Measurements from ENCODE around the gene OR6N2. TPM values are rescaled to one million over a fixed set of nuclear protein-coding genes. Genes with fewer than 3 reads are reported as not detected.

OR6N2 gene
- total and polyA plus RNA-seq, 9 of the 15 experiments (the other 6 are each of a cell fraction or from before 2014, with no cell fraction given) = not detected

DNA sequence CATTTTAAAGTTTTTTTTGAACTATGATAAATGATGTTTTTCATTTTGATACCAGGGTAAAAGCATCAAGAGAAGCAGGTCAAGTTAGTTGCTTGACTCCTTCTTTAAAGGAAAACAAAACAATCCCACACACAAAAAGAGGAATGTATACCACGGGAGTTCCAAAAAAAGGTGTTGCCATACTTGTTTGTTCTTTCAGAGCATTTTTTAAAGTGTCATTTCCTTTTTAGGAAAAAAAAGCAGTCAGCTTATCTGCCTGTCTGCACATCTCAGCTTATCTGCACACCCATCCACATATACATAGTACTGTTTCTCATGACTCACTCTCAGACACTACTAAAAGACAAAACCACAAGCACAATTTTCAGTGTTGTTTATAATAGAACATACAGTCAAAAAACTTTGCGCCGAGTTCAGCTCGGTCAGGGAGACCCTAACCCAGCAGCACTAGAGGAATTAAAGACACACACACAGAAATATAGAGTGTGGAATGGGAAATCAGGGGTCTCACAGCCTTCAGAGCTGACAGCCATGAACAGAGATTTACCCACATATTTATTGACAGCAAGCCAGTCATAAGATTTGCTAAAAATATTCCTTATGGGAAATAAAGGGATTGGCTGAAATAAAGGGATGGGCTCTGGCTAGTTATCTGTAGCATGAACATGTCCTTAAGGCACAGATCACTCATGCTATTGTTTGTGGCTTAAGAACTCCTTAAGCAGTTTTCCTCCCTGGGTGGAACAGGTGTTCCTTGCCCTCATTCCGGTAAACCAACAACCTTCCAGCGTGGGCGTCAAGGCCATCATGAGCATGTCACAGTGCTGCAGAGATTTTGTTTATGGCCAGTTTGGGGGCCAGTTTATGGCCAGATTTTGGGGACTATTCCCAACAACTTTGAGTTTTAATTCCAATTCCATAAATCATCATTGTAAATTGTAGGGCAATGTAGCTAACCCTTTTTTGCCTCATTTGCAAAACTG is 38.7 kb upstream of the OR6N2 start (continued):
- TF ChIP-seq, protein P1, sequence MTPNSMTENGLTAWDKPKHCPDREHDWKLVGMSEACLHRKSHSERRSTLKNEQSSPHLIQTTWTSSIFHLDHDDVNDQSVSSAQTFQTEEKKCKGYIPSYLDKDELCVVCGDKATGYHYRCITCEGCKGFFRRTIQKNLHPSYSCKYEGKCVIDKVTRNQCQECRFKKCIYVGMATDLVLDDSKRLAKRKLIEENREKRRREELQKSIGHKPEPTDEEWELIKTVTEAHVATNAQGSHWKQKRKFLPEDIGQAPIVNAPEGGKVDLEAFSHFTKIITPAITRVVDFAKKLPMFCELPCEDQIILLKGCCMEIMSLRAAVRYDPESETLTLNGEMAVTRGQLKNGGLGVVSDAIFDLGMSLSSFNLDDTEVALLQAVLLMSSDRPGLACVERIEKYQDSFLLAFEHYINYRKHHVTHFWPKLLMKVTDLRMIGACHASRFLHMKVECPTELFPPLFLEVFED (CRISPR knock-in tag; conservative IDR thresholded peaks at IDR 0.05) = peak; percentile 37; the same call in 1 of the 2 replicates
- TF ChIP-seq ZNF311 (CRISPR knock-in tag; IDR thresholded peaks at IDR 0.05) = peak; percentile 52; the same call in 1 of the 2 replicates
- TF ChIP-seq MCM7 (IDR thresholded peaks at IDR 0.05) = no peak
- TF ChIP-seq, protein P2, sequence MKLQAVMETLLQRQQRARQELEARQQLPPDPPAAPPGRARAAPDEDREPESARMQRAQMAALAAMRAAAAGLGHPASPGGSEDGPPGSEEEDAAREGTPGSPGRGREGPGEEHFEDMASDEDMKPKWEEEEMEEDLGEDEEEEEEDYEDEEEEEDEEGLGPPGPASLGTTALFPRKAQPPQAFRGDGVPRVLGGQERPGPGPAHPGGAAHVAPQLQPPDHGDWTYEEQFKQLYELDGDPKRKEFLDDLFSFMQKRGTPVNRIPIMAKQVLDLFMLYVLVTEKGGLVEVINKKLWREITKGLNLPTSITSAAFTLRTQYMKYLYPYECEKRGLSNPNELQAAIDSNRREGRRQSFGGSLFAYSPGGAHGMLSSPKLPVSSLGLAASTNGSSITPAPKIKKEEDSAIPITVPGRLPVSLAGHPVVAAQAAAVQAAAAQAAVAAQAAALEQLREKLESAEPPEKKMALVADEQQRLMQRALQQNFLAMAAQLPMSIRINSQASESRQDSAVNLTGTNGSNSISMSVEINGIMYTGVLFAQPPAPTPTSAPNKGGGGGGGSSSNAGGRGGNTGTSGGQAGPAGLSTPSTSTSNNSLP (IDR thresholded peaks at IDR 0.05; ENCODE audit: borderline replicate concordance, low read depth, low read length) = 0 out of 2 replicates have a peak, but pooled peaks have one; percentile 29
- no peak for TF ChIP-seq MXI1 (IDR thresholded peaks at IDR 0.05; ENCODE audit: low read depth, low read length)
- no peak for TF ChIP-seq RBM17 (IDR thresholded peaks at IDR 0.05; ENCODE audit: borderline replicate concordance, low read depth, low read length)
- TF ChIP-seq, protein P3, sequence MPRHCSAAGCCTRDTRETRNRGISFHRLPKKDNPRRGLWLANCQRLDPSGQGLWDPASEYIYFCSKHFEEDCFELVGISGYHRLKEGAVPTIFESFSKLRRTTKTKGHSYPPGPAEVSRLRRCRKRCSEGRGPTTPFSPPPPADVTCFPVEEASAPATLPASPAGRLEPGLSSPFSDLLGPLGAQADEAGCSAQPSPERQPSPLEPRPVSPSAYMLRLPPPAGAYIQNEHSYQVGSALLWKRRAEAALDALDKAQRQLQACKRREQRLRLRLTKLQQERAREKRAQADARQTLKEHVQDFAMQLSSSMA (CRISPR knock-in tag; IDR thresholded peaks at IDR 0.05) = no peak
- TF ChIP-seq MAZ (CRISPR knock-in tag; conservative IDR thresholded peaks at IDR 0.05 in 1 of 2, IDR thresholded peaks at IDR 0.05 in 1 of 2) = 0 out of 4 replicates have a peak, but pooled peaks have one; percentile 23 to 36
- TF ChIP-seq FOXK2 (conservative IDR thresholded peaks at IDR 0.05 in 1 of 2, IDR thresholded peaks at IDR 0.05 in 1 of 2; ENCODE audit: low read depth in 2 of 2) = peak; percentile 89 to 91
- TF ChIP-seq KLF1 (tag; IDR thresholded peaks at IDR 0.05) = no peak
- TF ChIP-seq, protein P4, sequence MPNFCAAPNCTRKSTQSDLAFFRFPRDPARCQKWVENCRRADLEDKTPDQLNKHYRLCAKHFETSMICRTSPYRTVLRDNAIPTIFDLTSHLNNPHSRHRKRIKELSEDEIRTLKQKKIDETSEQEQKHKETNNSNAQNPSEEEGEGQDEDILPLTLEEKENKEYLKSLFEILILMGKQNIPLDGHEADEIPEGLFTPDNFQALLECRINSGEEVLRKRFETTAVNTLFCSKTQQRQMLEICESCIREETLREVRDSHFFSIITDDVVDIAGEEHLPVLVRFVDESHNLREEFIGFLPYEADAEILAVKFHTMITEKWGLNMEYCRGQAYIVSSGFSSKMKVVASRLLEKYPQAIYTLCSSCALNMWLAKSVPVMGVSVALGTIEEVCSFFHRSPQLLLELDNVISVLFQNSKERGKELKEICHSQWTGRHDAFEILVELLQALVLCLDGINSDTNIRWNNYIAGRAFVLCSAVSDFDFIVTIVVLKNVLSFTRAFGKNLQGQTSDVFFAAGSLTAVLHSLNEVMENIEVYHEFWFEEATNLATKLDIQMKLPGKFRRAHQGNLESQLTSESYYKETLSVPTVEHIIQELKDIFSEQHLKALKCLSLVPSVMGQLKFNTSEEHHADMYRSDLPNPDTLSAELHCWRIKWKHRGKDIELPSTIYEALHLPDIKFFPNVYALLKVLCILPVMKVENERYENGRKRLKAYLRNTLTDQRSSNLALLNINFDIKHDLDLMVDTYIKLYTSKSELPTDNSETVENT (CRISPR knock-in tag; IDR thresholded peaks at IDR 0.05) = no peak
- TF ChIP-seq, protein P5, sequence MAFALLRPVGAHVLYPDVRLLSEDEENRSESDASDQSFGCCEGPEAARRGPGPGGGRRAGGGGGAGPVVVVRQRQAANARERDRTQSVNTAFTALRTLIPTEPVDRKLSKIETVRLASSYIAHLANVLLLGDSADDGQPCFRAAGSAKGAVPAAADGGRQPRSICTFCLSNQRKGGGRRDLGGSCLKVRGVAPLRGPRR (CRISPR knock-in tag; IDR thresholded peaks at IDR 0.05) = no peak
- no peak for TF ChIP-seq BRF1 (IDR thresholded peaks at IDR 0.05; ENCODE audit: borderline replicate concordance, extremely low read depth, insufficient read length)
- peak; percentile 98 for TF ChIP-seq ARID1B (IDR thresholded peaks at IDR 0.05)
- TF ChIP-seq ETV1 (tag; conservative IDR thresholded peaks at IDR 0.05; ENCODE audit: low read depth) = peak; percentile 20; the same call in 1 of the 2 replicates

Data from K562 (cell line).